Type B pancreatic cell (in vitro differentiated cells): ENCODE measurements around the gene MACO1. TPM values are rescaled to one million over a fixed set of nuclear protein-coding genes. Genes with fewer than 3 reads are reported as not detected.

ENCODE experiments used
- DNase-seq: peaks from one replicate; pipeline ENCODE4 v3.0.0; 2021; ENCODE audit warnings: mixed read lengths; ENCODE audit not compliant: unreplicated experiment; ENCODE audit errors: extremely low spot score
- H3K27ac Mint-ChIP-seq: 2 replicates; pipeline ENCODE4 v1.8.0; 2021; ENCODE audit warnings: mild to moderate bottlenecking, mixed read lengths
- H3K27me3 Mint-ChIP-seq: 2 replicates; pipeline ENCODE4 v1.8.0; 2021; ENCODE audit warnings: mixed read lengths
- H3K36me3 Mint-ChIP-seq: 2 replicates; pipeline ENCODE4 v1.8.0; 2021; ENCODE audit warnings: mixed read lengths
- H3K4me1 Mint-ChIP-seq: one replicate; pipeline ENCODE4 v1.8.0; 2021; ENCODE audit warnings: mixed read lengths; ENCODE audit not compliant: unreplicated experiment
- H3K4me3 Mint-ChIP-seq: 2 replicates; pipeline ENCODE4 v1.8.0; 2021; ENCODE audit warnings: mild to moderate bottlenecking, mixed read lengths
- H3K9me3 Mint-ChIP-seq: 2 replicates; pipeline ENCODE4 v1.8.0; 2021; ENCODE audit warnings: mixed read lengths
- CTCF ChIP-seq: fragments of 200-600 bp; sonication (generic); conservative IDR thresholded peaks from 2 replicates; pipeline ENCODE4 v1.5.0; 2021; ENCODE audit warnings: antibody characterized with exemption, mild to moderate bottlenecking
- total RNA-seq: library from RNA; stranded (reverse); gene quantifications from 2 replicates; pipeline ENCODE4 v1.2.1, GENCODE V29; 2021; ENCODE audit warnings: low replicate concordance

MACO1 gene
- total RNA-seq, 1 donor from 2014 or later = 22.0 TPM

- peak overlapping the region; percentile 84 for H3K4me3 Mint-ChIP-seq
- H3K4me1 Mint-ChIP-seq = peaks cover 8% of the 10 kb centered on the region
- peaks cover 6% of the 10 kb centered on the region for H3K27me3 Mint-ChIP-seq
- H3K27ac Mint-ChIP-seq = peak overlapping the region; percentile 29
- H3K9me3 Mint-ChIP-seq = no peaks in the 10 kb centered on the region
- H3K36me3 Mint-ChIP-seq = no peaks in the 10 kb centered on the region
- no peak for TF ChIP-seq CTCF
- DNase-seq = no peak
These were observed 113.6 kb downstream of the MACO1 start for GRCh38 chr1:25544243-25544764.

- TF ChIP-seq CTCF = no peak
- H3K36me3 Mint-ChIP-seq = no peaks in the 10 kb centered on the region
- peak overlapping the region; percentile 84 for H3K4me3 Mint-ChIP-seq
- H3K27me3 Mint-ChIP-seq = peaks cover 6% of the 10 kb centered on the region
- peaks cover 13% of the 10 kb centered on the region for H3K4me1 Mint-ChIP-seq
- no peak for DNase-seq
- peak overlapping the region; percentile 29 for H3K27ac Mint-ChIP-seq
- H3K9me3 Mint-ChIP-seq = no peaks in the 10 kb centered on the region
These were observed 114.1 kb downstream of the MACO1 start for GRCh38 chr1:25544819-25545218.

- TF ChIP-seq CTCF = no peak
- H3K4me3 Mint-ChIP-seq = peak overlapping the region; percentile 84
- no peak overlapping the region for H3K27ac Mint-ChIP-seq
- H3K36me3 Mint-ChIP-seq = no peaks in the 10 kb centered on the region
- H3K27me3 Mint-ChIP-seq = peaks cover 6% of the 10 kb centered on the region
- H3K4me1 Mint-ChIP-seq = peaks cover 22% of the 10 kb centered on the region
- DNase-seq = no peak
- no peaks in the 10 kb centered on the region for H3K9me3 Mint-ChIP-seq
These were observed 115.1 kb downstream of the MACO1 start for GRCh38 chr1:25545767-25546166.

GRCh38 chr1:25546193-25546592, 115.5 kb downstream of the MACO1 start:
- H3K4me1 Mint-ChIP-seq = peaks cover 27% of the 10 kb centered on the region
- DNase-seq = no peak
- H3K27ac Mint-ChIP-seq = no peak overlapping the region
- TF ChIP-seq CTCF = no peak
- no peak overlapping the region for H3K4me3 Mint-ChIP-seq
- H3K36me3 Mint-ChIP-seq = no peaks in the 10 kb centered on the region
- H3K9me3 Mint-ChIP-seq = no peaks in the 10 kb centered on the region
- H3K27me3 Mint-ChIP-seq = peaks cover 4% of the 10 kb centered on the region

GRCh38 chr1:25548601-25549000, 117.9 kb downstream of the MACO1 start:
- Mint-ChIP-seq H3K27ac (peak overlapping the region; percentile 26), H3K27me3 (no peaks in the 10 kb centered on the region), H3K9me3 (no peaks in the 10 kb centered on the region), H3K4me1 (peaks cover 32% of the 10 kb centered on the region), H3K36me3 (no peaks in the 10 kb centered on the region), H3K4me3 (no peak overlapping the region)
- no peak for TF ChIP-seq CTCF
- no peak for DNase-seq
